NCI-H69 (cell line): Measurements from ENCODE around the gene SKAP2.
A peak's percentile ranks its signal among the peaks of the same experiment; 100 is the strongest.

Experiments used
- DNase-seq: peaks from one replicate; lab custom pipeline; 2025; lab: John Stamatoyannopoulos, UW

Gene SKAP2, protein sequence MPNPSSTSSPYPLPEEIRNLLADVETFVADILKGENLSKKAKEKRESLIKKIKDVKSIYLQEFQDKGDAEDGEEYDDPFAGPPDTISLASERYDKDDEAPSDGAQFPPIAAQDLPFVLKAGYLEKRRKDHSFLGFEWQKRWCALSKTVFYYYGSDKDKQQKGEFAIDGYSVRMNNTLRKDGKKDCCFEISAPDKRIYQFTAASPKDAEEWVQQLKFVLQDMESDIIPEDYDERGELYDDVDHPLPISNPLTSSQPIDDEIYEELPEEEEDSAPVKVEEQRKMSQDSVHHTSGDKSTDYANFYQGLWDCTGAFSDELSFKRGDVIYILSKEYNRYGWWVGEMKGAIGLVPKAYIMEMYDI

DNA sequence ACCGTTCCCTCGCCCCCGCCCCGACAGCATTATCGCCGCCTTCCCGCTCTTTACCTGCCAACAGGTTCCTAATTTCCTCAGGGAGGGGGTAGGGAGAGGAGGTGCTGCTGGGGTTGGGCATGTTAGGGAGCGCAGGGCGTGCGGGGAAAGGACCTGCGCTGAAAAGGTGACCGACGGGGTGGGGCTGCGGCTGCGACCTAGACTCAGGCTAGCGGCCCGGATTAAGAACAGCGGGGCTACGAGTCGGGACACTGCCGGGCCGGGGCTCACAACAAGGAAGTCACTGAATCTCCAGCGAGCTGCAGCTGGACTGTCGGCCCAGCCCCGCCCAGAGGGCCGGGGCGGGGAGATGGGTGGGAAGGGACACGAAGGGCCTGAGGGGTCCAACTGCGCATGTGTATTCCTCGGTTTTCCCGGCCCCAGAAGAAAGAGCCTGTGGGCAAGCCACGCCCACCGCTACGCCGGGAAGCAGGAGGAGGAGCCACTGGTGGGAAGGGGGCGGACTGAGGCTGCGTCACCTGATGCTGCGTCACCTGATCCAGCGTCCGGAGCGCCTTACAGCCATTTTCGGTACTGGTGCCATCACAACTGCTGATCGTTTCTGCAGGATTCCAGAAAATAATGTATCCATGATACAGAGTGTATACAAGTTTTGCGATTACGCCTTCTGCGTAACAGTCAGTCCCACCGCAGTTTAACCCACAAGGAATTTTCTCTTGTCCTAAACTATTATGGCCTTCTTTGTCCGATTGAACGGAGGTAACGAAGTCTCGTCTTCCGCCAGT is at the start of gene SKAP2:
SKAP2 (minus strand) TSS at position 282 of the 785 bp plus-strand sequence; CDS start at position 121, 161 bp downstream.
- no peak for DNase-seq

DNA sequence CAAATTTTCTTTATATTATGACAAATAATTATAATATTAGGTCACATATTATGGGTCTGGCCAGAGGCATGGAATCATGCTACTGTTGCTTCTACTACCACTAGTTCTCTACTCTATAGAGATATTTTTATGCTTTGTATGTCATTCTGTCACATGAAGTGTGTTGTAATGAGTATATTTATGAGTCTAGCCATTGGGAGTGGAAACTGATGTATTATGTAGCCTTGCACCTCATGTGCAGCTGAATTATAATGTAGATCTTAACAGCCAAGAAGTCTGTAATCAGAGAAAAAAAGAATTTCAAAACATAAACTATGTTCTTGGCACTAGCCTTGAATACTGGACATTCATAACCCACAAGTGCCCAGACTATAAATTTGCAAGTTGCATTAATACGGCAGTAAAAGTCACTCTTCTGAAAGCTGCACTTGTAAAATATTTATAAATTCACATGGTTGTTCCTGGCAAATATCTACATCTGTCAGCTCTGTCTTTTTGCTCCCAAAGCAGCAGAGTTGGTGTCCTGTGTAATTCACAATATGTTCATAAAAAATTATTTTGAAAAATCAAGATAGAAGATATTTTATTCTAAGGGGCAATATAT is 48.6 kb upstream of the SKAP2 start:
- DNase-seq, result no peak

DNA sequence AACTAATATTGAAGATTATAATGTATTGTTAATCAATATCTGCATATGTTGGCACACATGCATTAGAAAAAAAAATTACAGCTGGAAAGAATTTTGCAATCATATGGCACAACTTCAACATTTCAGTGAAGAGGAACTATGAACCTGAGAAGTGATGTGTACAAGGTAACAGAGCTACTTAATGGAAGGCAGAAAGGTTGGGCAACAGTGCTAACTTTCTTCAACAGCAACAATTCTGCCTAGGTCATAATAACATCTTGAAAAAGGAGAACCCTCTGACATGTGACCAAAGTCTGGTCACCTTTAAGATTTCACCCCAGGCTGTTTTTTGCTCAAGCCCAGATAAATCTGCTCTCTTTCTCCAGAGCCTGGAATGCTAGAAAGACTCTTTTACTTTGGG is 47.9 kb upstream of the SKAP2 start:
- DNase-seq, result no peak

DNA sequence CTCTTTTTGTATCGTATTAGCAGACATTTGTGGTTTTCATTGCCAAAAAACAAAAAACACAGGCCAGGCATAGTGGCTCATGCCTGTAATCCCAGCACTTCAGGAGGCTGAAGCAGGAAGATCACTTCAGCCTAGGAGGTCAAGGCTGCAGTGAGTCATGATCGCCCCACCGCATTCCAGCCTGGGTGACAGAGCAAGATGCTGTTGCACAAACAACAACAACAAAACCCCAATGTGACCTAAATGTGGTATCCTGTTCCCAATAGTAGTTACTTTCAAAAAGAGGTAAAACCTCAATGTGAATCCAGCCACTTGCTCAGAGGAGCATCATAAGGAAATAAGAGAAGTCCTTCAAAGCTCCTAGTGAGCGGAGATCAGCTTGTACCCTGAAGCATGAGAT is 45.8 kb upstream of the SKAP2 start:
- no peak for DNase-seq

DNA sequence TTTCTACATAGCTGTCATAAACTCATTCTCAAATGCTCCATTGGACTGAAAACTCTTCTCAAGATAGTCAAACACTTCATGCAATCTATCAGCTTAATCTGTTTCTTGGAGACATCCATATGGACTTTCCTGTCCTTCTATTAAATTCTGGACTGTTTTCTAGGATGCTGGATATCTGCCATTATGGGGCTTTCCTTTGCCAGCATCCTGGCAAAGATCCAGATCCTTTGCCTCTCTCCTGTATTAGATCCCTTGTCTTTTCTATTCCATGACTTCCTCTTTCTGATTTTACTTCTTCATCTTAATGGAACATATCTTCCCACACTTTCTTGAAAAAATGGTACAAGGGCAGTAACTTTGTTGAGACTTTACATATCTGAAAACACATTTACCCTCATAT is 35.9 kb upstream of the SKAP2 start:
- peak; percentile 83 for DNase-seq

DNA sequence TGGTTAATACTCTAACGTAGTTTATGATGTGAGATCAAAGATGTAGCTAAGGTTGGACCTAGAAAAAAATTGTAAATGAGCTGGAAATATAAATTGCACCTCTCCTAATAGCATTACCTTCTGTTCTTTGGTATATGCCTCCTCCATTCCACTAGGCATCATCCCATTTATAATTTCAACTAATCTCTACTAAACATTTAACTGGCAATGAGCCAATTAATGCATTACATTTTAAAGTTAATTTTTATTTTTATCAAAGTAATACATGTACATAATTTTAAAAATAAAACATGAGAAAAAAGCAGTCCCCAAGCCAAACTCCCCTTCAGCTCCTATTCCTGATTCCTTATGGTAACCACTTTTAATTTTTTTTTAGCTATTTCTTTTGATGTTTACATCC is 35.1 kb upstream of the SKAP2 start:
- DNase-seq, result no peak

DNA sequence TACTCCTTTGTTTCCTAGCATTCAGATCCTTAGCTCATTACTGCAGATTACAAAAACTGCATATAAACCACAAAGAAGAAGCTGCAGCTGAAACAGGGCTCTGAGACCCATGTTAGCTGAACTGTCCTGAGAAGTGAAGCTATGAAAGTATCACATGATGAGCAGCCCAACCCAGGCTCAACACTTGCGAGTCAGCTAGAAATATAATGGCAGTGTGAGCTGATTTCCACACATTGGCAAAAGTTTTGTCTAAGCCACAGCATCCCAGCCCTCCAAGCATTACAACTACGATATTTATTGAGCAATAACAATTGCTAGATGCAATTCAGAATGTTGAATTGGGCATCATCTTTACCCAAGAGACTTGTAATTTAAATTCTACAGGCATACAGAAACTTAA is 34.5 kb upstream of the SKAP2 start:
- no peak for DNase-seq

DNA sequence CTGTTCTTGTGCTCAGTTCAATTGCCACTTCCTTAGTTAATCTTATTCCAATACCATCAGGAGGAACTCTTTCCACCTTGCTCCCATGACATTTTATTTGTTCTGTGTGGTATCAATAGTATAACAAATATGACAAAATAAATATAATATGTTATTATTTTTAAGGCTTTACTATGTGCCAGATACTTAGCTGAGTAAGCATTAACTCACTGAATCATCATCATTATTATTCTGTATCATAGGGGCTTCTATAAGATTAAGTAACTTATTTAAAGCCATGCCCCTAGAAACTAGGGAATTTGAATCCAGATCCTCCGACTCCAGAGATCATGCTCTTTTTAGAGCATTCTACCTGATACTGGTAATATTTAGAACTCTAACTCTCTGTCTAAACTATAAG is 33.5 kb upstream of the SKAP2 start:
- DNase-seq, result no peak

DNA sequence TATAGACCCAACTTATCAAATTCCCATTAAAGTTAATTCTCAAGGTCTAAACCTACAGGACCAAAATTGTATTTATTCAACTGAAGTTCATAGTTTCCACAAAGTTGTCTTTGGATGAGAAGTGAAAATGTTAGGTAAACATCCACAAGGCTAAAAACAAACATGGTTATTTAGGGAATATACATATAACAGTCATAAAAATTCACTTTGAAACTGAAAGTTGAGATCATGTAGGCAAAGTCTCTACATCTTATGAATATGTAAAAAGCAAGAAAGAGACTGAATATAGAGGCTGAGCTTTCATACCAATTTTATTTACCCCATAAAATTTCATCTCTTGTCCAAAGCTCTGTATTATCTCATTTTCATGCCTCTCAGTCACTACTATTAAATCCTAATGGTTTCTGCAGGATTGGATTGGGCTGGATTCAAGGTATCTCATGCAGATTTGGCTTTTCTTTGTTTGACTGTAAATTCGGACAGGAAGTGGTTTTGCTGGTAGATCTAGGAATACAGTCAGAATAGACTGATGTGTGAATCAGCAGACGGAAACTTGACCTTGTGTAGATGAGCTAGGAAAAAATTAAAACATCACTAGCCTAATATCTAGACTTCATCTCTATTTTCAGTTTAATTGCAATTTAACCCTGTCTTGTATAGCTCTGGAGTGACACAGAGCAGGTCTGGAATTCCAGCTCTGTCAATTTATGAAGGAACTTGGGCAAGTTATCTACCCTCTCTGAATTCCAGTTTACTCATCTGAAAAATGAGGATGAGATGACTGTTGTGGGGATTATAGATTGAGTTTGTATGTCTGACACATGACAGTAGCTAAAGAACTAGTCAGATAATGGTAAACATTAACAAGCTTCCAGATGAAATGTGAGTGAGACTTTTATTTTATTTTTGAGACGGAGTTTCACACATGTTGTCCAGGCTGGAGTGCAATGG is 27.3 kb upstream of the SKAP2 start:
- DNase-seq, result no peak

DNA sequence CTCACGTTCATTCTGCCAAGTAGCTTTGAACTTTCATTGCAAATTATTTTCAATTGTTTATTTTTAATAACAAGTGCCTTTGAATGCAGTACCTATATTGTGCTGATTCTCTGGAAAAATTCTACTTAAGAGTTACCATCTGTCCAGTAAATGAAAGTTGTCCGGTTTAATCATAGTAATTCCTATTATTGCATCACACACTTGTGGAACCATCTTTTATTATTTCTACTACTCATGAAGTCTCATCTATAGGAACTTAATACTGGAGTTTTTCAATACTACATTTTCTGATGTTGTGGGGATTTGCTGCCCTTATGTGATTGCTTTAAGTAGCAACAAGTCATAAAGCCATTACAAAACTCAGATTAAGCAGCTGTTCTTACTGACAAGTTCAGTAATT is 16.5 kb upstream of the SKAP2 start:
- DNase-seq, result no peak

DNA sequence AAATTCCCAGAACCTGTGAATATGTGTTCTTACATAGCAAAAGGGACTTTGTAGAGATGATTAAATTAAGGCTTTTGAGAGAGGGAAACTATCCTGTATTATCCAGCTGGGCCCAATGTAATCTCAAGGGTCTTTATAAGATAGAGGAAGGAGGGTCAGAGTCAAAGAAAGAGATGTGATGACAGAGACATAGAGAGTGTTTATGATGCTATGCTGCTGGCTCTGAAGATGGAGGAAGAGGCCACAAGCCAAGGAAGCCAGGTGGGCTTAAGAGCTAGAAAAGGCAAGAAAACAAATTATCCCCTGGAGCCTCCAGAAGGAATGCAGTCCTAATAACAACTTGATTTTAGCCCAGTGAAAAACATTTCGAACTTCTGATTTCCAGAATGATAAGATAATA is 15.3 kb upstream of the SKAP2 start:
- no peak for DNase-seq

DNA sequence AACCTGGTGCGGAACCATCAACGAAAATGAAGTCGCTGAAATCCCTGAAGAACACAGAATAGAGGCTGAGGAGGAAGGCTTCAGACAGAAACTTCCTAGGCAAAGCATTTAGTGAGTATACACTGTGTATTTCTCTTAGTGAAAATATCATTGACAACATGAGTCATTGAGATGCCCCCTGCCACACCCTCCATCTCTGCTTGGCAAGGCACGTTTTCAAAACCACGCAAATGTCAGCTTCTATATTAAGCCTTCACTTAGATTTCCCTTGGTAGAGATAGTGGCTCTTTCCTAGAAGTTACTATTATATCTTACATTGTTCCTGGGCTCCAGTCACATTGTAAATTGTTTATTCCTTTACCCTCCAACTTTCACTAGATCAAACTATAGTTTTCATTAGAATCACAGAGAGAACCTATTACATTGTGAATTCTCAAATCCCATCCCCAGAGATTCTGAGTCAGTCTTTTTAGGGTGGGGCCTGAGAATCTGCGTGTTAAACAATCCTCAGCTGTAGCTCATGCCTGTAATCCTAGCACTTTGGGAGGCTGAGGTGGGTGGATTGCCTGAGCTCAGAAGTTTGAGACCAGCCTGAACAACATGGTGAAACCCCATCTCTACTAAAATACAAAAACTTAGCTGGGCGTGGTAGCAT is 4.6 kb upstream of the SKAP2 start:
- no peak for DNase-seq

DNA sequence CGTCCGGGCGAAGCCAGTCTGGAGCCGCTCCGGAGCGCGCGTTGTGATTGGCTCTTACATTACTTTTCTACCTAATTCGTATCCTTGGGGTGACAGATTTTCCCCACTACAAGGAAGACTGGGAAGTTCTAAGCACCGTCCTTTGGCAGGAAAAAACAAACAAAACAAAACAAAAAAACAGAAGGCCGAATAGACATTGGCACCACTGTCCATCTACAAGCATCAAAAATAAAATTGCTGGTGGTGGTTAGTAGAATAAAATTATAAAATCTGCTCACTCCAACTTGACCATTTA is 651 bp upstream of the SKAP2 start:
- DNase-seq, result no peak

DNA sequence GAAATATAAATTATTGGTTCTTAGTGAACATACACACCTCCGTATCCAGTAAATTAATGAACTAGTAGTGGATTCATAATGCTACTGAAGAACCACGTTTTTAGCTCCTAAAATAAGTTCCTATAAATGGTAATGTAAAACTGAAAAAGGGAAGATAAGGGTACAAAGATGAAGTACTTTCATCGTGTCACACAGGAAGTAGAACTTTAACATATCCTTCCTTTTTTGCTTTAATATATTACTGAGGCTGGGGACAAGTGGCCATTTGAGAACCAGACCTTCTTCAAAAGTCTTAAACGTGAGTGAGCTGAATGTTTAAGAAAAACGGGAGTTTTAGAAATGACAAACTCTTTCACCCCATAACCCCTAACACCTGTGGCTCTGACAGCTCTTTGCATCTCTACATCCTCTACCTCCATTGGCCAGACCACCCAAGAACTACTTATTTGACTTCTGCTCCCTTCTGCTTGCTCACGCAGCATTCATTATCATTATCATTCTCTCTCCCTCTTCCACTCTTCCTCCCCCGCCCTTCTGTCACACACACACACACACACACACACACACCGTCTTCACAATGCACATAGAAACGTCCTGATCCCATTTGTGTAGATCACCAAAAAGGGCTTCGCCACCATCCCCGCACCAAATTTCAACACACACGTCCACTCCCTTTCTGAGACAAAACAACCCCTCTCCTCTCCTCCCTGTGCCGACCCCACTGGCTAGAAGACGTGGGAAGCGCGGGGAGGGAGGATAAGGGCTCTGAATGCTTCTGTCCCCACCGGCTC is 677 bp downstream of the SKAP2 start:
- DNase-seq, result no peak

DNA sequence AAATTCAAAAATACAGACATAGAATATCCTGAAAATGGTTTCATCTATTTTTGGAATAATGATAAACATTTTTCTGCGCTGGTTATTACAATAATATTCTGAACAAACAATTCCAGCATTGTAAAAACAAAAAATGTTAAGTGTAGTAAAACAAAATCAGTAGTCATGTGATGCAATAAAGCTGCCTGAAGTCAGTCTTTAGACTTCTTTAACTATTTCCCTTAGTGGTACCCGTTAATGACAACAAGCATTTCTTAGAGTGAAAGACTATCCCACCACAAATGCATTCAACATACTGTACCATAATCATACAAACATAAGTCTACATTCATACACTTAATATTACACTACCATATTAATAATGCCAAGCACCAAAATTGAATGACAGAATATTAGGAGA is 1.6 kb downstream of the SKAP2 start:
- no peak for DNase-seq

DNA sequence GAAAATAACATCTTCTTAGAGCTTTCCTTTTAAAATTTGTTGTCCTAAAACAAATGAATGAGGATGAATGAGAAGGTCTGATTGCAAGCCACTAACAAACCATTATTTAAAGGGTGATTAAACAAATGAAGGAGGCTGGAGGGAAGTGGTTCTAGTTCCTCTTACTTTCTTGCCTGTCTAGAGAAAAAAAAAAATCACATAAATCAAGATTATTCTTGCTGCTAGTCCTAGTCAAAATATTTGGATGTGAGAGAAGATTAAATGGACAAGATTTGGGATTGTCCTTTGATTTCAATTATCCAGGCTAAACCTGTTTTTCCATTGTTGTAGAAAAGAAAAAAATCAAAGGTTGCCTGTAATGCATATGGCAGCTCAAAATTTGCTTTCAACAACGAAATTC is 3.3 kb downstream of the SKAP2 start:
- peak; percentile 81 for DNase-seq

DNA sequence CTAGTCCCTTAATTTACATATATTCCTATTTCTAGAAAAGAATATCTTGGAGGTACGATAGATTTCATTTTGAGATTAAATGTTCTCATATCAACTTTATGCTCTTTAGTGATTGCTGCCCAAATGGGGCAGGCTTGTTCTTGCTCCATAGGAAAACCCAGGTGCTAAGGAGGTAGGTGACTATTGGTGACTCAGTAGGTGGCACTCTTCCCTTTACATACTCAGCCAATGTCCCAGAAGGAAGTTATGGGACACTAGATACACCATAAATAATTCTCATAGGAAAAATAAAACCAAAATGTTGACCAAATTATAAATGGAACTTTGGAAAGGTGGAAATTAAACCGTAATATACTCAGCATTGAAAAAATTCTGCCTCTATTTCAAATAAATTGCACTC is 4.0 kb downstream of the SKAP2 start:
- DNase-seq, result peak; percentile 88

DNA sequence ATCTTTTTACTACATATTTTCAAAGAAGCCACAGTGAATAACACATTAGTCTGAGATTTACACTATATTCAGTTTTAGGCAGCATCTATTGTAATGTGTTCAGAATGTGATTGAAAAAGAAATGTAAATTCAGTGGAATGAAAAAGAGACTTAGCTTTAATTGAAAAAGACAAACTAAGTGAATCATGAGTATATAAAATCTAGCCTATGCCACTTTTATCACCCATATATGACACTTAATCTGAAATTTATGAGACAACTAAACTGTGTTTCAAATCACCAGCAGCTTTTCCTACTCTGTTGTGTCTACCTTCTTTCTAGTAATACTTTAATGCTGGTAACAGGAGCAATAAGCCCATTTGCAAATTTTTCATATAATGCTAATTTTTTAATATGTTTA is 4.7 kb downstream of the SKAP2 start:
- DNase-seq, result no peak

DNA sequence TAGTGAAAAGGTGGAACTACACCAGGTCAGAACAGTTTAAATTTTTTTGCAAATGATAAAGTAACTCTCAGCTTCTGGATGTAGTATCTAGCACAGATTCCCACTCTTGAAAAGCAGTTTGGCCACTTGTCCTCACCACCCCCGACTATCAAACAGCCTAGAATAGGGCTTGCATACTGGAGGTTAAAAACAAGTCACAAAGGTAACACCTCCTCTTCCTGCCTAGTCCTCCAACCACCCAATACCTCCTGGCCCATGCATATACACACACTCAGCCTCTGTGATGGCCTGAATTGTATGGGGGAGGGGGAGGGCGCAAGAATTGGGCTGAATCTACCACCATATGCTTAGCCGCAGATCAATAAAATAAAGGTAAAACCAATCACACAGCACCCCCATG is 5.7 kb downstream of the SKAP2 start:
- DNase-seq, result peak; percentile 87

DNA sequence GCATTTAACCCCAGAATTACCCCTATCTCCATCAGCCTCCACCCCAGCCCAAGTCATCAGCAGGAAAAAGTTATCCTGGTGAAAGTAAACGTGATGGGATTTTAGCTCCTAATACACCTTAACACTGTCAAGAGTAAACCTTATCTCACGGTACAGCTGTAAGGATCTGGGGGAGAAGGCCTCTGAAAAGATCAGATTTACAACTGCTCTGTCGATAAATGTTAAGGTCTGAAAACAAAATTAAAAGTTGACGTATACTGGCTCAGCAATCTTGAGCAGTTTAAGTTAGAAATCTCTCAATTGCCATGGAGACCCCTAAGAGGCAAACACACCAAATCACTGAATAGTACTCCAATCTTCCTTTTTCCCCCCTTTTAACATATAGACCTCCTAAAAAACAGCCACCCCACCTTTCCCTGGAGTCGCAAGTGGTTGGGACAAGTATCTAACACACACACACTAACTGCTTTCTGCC is 6.1 kb downstream of the SKAP2 start:
- peak; percentile 65 for DNase-seq
